ENCODE measurements around the gene DAB1.

The DAB1 gene

GRCh38 chr1:57163325-57163724 lies 260.5 kb downstream of the DAB1 start:
- no peak for DNase-seq (ENCODE audit: low read depth)

- DNase-seq (ENCODE audit: low read depth), result no peak
Observed at GRCh38 chr1:57162607-57163261, 261.1 kb downstream of the DAB1 start.

GRCh38 chr1:57160594-57160993 lies 263.3 kb downstream of the DAB1 start:
- DNase-seq (ENCODE audit: low read depth), result no peak

- DNase-seq (ENCODE audit: low read depth), result no peak
Observed at GRCh38 chr1:57158604-57158998, 265.3 kb downstream of the DAB1 start.

GRCh38 chr1:57157818-57158603 lies 265.8 kb downstream of the DAB1 start:
- no peak for DNase-seq (ENCODE audit: low read depth)

GRCh38 chr1:57156907-57157306 lies 267.0 kb downstream of the DAB1 start:
- no peak for DNase-seq (ENCODE audit: low read depth)

- no peak for DNase-seq (ENCODE audit: low read depth)
Observed at GRCh38 chr1:57146100-57146499, 277.8 kb downstream of the DAB1 start.

GRCh38 chr1:57142999-57143398 lies 280.9 kb downstream of the DAB1 start:
- no peak for DNase-seq (ENCODE audit: low read depth)

- DNase-seq (ENCODE audit: low read depth), result no peak
Observed at GRCh38 chr1:57142169-57142568, 281.7 kb downstream of the DAB1 start.

GRCh38 chr1:57138432-57139078 lies 285.3 kb downstream of the DAB1 start:
- no peak for DNase-seq (ENCODE audit: low read depth)

- DNase-seq (ENCODE audit: low read depth), result no peak
Observed at GRCh38 chr1:57137980-57138379, 285.9 kb downstream of the DAB1 start.

GRCh38 chr1:57134803-57135202 lies 289.1 kb downstream of the DAB1 start:
- DNase-seq (ENCODE audit: low read depth), result no peak

- peak; percentile 37 for DNase-seq (ENCODE audit: low read depth)
Observed at GRCh38 chr1:57133686-57134085, 290.2 kb downstream of the DAB1 start.

- DNase-seq (ENCODE audit: low read depth), result no peak
Observed at GRCh38 chr1:57132993-57133622, 290.8 kb downstream of the DAB1 start.

- no peak for DNase-seq (ENCODE audit: low read depth)
Observed at GRCh38 chr1:57131701-57132394, 292.0 kb downstream of the DAB1 start.

- DNase-seq (ENCODE audit: low read depth), result no peak
Observed at GRCh38 chr1:57131257-57131656, 292.6 kb downstream of the DAB1 start.

- no peak for DNase-seq (ENCODE audit: low read depth)
Observed at GRCh38 chr1:57129865-57130264, 294.0 kb downstream of the DAB1 start.

GRCh38 chr1:57127976-57128375 lies 295.9 kb downstream of the DAB1 start:
- DNase-seq (ENCODE audit: low read depth), result no peak

GRCh38 chr1:57124768-57125446 lies 299.0 kb downstream of the DAB1 start:
- DNase-seq (ENCODE audit: low read depth), result no peak

GRCh38 chr1:57124170-57124569 lies 299.7 kb downstream of the DAB1 start:
- no peak for DNase-seq (ENCODE audit: low read depth)

- no peak for DNase-seq (ENCODE audit: low read depth)
Observed at GRCh38 chr1:57122031-57122430, 301.8 kb downstream of the DAB1 start.

All from non-pigmented ciliary epithelial cell (primary cell).